Prostate gland (tissue), 2 donors: ENCODE results near the gene PTPRE.

Source experiments
- POLR2A ChIP-seq: fragments of 450-650 bp; IDR thresholded peaks from one replicate; pipeline ENCODE4 v1.6.1; 2016; ENCODE audit warnings: antibody characterized with exemption, mild to moderate bottlenecking
- POLR2AphosphoS5 ChIP-seq: sonication (generic); formaldehyde crosslinking; IDR thresholded peaks from one replicate; pipeline ENCODE4 v1.6.1; 2017; ENCODE audit warnings: antibody characterized with exemption
- TF ChIP-seq, protein P1 (sequence below), 4 experiments: fragments of 200-600 bp in 2 of 4; fragments of 450-650 bp in 2 of 4; sonication (generic) in 2 of 4; IDR thresholded peaks; 1 replicate in 3 of 4; 2 replicates in 1 of 4; pipeline ENCODE4 v1.5.1; 2016 to 2019; ENCODE audit warnings: antibody characterized with exemption in 4 of 4, mild to moderate bottlenecking in 2 of 4, moderate library complexity in 2 of 4

DNA sequence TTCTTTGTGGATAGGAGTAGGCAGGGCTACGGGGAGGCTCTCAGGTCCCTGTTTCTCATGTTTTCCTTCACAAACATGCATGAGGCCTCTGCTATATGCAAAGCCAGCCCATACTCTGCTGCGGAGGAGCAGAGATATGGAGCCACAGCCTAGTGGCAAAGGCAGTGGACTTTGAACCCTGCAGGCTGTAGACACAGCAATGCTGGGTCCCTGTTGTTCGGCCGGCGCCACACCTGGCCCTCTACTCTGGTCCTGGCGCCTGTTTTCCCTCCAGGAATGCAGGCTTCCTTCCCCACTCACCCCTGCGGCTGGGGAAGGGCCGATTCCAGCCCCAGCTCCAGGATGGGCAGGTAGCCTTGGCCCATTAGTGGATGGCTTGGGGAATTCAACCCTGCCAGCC is 25.6 kb upstream of the PTPRE start:
- TF ChIP-seq, protein P1, sequence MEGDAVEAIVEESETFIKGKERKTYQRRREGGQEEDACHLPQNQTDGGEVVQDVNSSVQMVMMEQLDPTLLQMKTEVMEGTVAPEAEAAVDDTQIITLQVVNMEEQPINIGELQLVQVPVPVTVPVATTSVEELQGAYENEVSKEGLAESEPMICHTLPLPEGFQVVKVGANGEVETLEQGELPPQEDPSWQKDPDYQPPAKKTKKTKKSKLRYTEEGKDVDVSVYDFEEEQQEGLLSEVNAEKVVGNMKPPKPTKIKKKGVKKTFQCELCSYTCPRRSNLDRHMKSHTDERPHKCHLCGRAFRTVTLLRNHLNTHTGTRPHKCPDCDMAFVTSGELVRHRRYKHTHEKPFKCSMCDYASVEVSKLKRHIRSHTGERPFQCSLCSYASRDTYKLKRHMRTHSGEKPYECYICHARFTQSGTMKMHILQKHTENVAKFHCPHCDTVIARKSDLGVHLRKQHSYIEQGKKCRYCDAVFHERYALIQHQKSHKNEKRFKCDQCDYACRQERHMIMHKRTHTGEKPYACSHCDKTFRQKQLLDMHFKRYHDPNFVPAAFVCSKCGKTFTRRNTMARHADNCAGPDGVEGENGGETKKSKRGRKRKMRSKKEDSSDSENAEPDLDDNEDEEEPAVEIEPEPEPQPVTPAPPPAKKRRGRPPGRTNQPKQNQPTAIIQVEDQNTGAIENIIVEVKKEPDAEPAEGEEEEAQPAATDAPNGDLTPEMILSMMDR (IDR thresholded peaks at IDR 0.05): no peak
- no peak for TF ChIP-seq POLR2A
- no peak for TF ChIP-seq POLR2AphosphoS5
